Naive B cell (primary cell): ENCODE results near the gene DIMT1. TPM values are rescaled to one million over a fixed set of nuclear protein-coding genes. Genes with fewer than 3 reads are reported as not detected.

ENCODE experiments used
- ATAC-seq, 2 donors: fragments of 150-1000 bp; cut with Tn5 transposase; 2 replicates each; pipeline ENCODE4 v1.10.0; 2021; ENCODE audit warnings: low read depth in 2 of 2, mild to moderate bottlenecking in 2 of 2, moderate library complexity in 2 of 2
- DNase-seq: peaks from one replicate; pipeline ENCODE4 v3.0.0; 2022
- H3K27ac Mint-ChIP-seq, 6 donors: one replicate each; pipeline ENCODE4 v1.8.0; 2020 to 2022; ENCODE audit warnings: mild to moderate bottlenecking in 6 of 6, mixed read lengths in 6 of 6, moderate library complexity in 5 of 6, inconsistent platforms in 2 of 6
- H3K27me3 Mint-ChIP-seq, 3 donors: one replicate each; pipeline ENCODE4 v1.8.0; 2021 to 2022; ENCODE audit warnings: mixed read lengths in 3 of 3, mild to moderate bottlenecking in 1 of 3
- H3K36me3 Mint-ChIP-seq, 2 donors: one replicate each; pipeline ENCODE4 v1.8.0; 2020 to 2022; ENCODE audit warnings: mixed read lengths in 2 of 2, inconsistent platforms in 1 of 2, mild to moderate bottlenecking in 1 of 2
- H3K4me1 Mint-ChIP-seq, 3 donors: one replicate each; pipeline ENCODE4 v1.8.0; 2020 to 2022; ENCODE audit warnings: mixed read lengths in 3 of 3, inconsistent platforms in 1 of 3, mild to moderate bottlenecking in 1 of 3, moderate library complexity in 1 of 3
- H3K4me3 Mint-ChIP-seq, 8 donors: one replicate each; pipeline ENCODE4 v1.8.0; 2020 to 2022; ENCODE audit warnings: mild to moderate bottlenecking in 8 of 8, mixed read lengths in 8 of 8, moderate library complexity in 8 of 8, inconsistent platforms in 2 of 8
- H3K9me3 Mint-ChIP-seq, 7 donors: one replicate each; pipeline ENCODE4 v1.8.0; 2020 to 2022; ENCODE audit warnings: mixed read lengths in 7 of 7, mild to moderate bottlenecking in 5 of 7, inconsistent platforms in 2 of 7, moderate library complexity in 1 of 7
- polyA plus RNA-seq, 6 donors: library from polyadenylated mRNA; unstranded; fragments of 300-500 nt; fragmentation: Illumina TruSeq; gene quantifications; one replicate each; pipeline ENCODE4 v1.2.3, GENCODE V29; 2021; ENCODE audit warnings: low read depth in 6 of 6

DIMT1 gene
- polyA plus RNA-seq: 10 to 100 TPM; 36.4 to 52.6 (median 44.7) TPM

DNA sequence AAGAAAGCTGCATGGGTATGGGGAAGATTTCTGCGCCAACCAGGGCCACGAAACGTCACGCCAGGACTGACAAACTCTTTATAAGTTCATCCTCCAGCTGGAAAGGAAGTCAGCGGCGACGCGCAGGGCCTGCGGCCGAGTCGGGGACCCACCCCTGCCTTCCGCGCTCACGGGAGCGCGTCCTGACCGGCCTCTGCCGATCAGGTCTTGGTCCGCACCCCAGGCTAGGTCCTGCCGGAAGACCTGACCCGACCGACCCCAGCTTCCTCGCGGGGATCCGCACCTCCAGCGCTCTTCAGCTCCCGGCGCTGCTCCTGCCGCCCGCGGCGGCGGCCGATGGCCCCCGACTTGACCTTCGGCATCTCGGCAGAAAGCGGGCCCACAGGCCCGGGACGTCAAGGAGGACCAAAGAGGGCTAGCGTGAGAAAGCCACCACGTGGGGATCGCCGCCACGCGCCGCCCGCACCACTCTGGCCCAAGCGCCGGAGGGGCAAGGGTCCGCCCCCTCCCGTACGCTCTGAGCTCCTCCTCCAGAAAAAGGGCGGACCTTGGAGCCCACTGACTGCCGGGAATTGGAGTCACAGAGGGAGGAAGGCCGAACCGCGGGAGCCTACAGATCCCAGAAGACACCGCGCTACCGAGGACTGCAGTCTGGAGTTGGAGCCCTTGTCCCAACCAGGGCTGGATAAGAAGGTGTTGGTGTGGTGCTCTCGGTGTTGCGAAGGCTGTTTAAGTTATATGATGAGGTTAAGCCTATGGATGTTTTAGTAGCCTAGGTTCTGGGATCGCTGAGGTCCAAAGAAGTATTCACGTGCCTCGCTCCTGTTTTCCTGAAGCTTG, at the start of gene DIMT1:
DIMT1 (minus strand) TSS at position 495 of the 840 bp plus-strand sequence; CDS start at position 362, 133 bp downstream.
- H3K27ac Mint-ChIP-seq: peak within 1 kb of the TSS; percentile 86 to 98 (median 96)
- H3K4me1 Mint-ChIP-seq: peaks cover 22 to 26% (median 23%) of the 10 kb centered on the region in 3 donors
- DNase-seq (peak; percentile 92), ATAC-seq (peak; percentile 94 to 96)
- H3K9me3 Mint-ChIP-seq: peaks cover 0 to 2% (median 0%) of the 10 kb centered on the region in 7 donors
- H3K27me3 Mint-ChIP-seq: no peaks in the 10 kb centered on the region
- no peaks in the 10 kb centered on the region for H3K36me3 Mint-ChIP-seq
- peak within 1 kb of the TSS; percentile 96 to 99 (median 98) for H3K4me3 Mint-ChIP-seq

DNA sequence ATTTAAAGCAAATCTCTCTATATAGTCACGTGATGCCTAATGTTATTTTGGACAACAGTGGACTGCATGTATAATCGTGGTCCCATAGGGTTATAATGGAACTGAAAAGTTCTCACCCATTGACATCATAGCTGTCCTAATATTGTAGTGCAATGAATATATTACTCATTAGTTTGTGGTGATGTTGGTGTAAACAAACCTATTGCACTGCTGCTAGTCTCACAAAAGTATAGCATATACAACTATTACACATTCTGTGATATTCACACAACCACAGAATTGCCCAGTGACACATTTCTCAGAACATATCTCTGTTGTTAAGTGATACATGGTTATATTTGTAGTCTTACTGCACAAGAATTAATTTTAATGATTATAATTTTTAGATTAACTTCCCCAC, 46.6 kb upstream of the DIMT1 start:
- peaks cover 8 to 15% of the 10 kb centered on the region in 2 donors for H3K36me3 Mint-ChIP-seq
- no peak overlapping the region for H3K27ac Mint-ChIP-seq
- ATAC-seq: no peak
- peaks cover 0 to 4% (median 0%) of the 10 kb centered on the region in 3 donors for H3K4me1 Mint-ChIP-seq
- no peaks in the 10 kb centered on the region for H3K9me3 Mint-ChIP-seq
- no peak for DNase-seq
- H3K4me3 Mint-ChIP-seq: no peak overlapping the region
- H3K27me3 Mint-ChIP-seq: no peaks in the 10 kb centered on the region

DNA sequence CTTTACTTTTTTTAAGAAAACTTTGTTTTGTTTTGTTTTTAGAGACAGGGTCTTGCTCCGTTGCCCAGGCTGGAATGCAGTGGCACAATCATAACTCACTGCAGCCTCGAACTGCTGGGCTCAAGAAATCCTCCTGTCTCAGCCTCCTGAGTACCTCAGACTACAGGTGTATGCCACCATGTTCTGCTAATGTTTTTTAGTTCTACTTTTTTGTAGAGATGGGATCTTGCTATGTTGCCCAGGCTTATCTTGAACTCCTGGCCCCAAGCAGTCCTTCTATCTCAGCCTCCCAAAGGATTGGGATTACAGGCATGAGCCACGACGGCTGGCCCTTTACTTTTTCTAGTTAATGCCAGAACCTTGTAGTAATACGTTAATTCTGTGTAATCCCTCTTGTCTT, 44.8 kb upstream of the DIMT1 start:
- H3K27ac Mint-ChIP-seq: no peak overlapping the region
- DNase-seq (no peak), ATAC-seq (no peak)
- peaks cover 8 to 10% of the 10 kb centered on the region in 2 donors for H3K36me3 Mint-ChIP-seq
- H3K27me3 Mint-ChIP-seq: no peaks in the 10 kb centered on the region
- no peak overlapping the region for H3K4me3 Mint-ChIP-seq
- no peaks in the 10 kb centered on the region for H3K4me1 Mint-ChIP-seq
- no peaks in the 10 kb centered on the region for H3K9me3 Mint-ChIP-seq

- DNase-seq: no peak
- Mint-ChIP-seq H3K4me3 (no peak overlapping the region), H3K4me1 (peaks cover 10 to 28% (median 19%) of the 10 kb centered on the region in 3 donors), H3K9me3 (no peaks in the 10 kb centered on the region), H3K27ac (no peak overlapping the region), H3K36me3 (no peaks in the 10 kb centered on the region), H3K27me3 (no peaks in the 10 kb centered on the region)
- no peak for ATAC-seq
Measured at GRCh38 chr5:62432621-62433064, 28.9 kb upstream of the DIMT1 start.

- H3K27ac Mint-ChIP-seq: no peak overlapping the region
- no peak for DNase-seq
- ATAC-seq: no peak
- H3K36me3 Mint-ChIP-seq: no peaks in the 10 kb centered on the region
- H3K27me3 Mint-ChIP-seq: no peaks in the 10 kb centered on the region
- no peak overlapping the region for H3K4me3 Mint-ChIP-seq
- H3K9me3 Mint-ChIP-seq: no peaks in the 10 kb centered on the region
- peaks cover 10 to 28% (median 19%) of the 10 kb centered on the region in 3 donors for H3K4me1 Mint-ChIP-seq
Measured at GRCh38 chr5:62431735-62432620, 28.3 kb upstream of the DIMT1 start.

DNA sequence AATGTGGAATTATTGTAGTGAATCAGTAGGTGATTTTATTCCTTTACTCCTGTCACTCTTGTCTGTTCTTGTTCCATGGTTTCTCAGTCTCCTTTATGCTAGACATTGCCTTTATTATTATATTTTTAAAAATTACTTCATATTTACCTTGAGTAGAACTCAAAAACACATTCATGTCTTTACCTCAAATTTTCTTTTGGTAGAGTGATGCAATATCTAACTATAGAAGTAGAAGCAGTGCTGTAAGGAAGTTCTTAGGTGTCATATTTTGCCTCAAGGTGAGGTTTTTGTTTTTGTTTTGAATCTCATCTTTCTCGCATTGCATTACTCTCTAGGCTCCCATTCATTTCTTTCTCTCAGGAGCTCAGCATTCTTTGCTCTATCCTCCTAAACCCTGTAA, 21.1 kb upstream of the DIMT1 start:
- peaks cover 15 to 25% (median 17%) of the 10 kb centered on the region in 3 donors for H3K4me1 Mint-ChIP-seq
- no peaks in the 10 kb centered on the region for H3K36me3 Mint-ChIP-seq
- no peak for ATAC-seq
- no peak overlapping the region for H3K27ac Mint-ChIP-seq
- no peaks in the 10 kb centered on the region for H3K9me3 Mint-ChIP-seq
- H3K4me3 Mint-ChIP-seq: no peak overlapping the region
- DNase-seq: no peak
- H3K27me3 Mint-ChIP-seq: no peaks in the 10 kb centered on the region

GRCh38 chr5:62421414-62421813, 17.7 kb upstream of the DIMT1 start:
- H3K4me1 Mint-ChIP-seq: peaks cover 15 to 30% (median 24%) of the 10 kb centered on the region in 3 donors
- H3K27me3 Mint-ChIP-seq: no peaks in the 10 kb centered on the region
- no peak for ATAC-seq

DNA sequence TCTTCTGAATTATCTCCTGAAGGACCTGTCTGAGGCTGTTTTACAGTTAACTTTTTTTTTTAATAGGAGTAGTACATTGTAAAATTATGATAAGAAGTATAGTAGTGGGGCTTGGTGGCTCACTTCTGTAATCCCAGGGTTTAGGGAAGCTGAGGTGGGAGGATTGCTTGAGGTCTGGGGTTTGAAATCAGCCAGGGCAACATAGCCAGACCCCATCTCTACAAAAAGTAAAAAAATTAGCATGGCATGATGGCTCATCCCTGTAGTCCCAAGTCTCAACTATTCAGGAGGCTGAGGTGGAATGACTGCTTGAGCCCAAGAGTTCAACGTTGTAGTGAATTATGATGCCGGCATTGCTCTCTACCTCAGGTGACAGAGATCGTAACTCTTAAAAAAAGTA, 15.9 kb upstream of the DIMT1 start:
- H3K27ac Mint-ChIP-seq: no peak overlapping the region
- peaks cover 13 to 30% (median 25%) of the 10 kb centered on the region in 3 donors for H3K4me1 Mint-ChIP-seq
- H3K4me3 Mint-ChIP-seq: no peak overlapping the region
- ATAC-seq (no peak), DNase-seq (no peak)
- H3K36me3 Mint-ChIP-seq: no peaks in the 10 kb centered on the region
- H3K27me3 Mint-ChIP-seq: no peaks in the 10 kb centered on the region
- no peaks in the 10 kb centered on the region for H3K9me3 Mint-ChIP-seq

More at GRCh38 chr5:62421414-62421813, 17.7 kb upstream of the DIMT1 start:
- Mint-ChIP-seq H3K9me3 (no peaks in the 10 kb centered on the region), H3K4me3 (no peak overlapping the region), H3K27ac (no peak overlapping the region), H3K36me3 (no peaks in the 10 kb centered on the region)
- DNase-seq: no peak

- peak overlapping the region in 1 of 6 donors; percentile 32 for H3K27ac Mint-ChIP-seq
- no peak for ATAC-seq
- no peak overlapping the region for H3K4me3 Mint-ChIP-seq
- no peaks in the 10 kb centered on the region for H3K36me3 Mint-ChIP-seq
- no peak for DNase-seq
- H3K4me1 Mint-ChIP-seq: peaks cover 17 to 28% (median 24%) of the 10 kb centered on the region in 3 donors
- H3K27me3 Mint-ChIP-seq: no peaks in the 10 kb centered on the region
- H3K9me3 Mint-ChIP-seq: no peaks in the 10 kb centered on the region
Measured at GRCh38 chr5:62418462-62419076, 14.9 kb upstream of the DIMT1 start.

DNA sequence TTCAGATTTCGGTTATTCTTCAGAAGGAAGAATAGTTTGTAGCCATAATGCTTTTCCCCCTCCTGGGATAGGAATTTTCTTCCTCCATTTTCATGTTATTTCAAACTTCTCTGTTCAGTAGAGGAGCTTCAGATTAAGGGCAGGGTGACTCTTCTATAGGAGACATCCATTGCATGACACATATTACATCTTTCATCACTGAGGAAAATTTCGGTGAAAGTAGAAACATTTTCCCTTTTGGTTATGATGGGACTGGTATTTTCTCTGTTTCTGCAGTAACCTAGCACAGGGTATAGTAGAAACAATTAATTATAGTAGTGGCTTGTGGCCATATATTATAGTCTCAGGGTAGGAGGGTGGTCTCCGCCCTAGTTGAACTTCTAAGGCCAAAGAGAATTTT, 10.0 kb upstream of the DIMT1 start:
- H3K9me3 Mint-ChIP-seq: no peaks in the 10 kb centered on the region
- H3K27ac Mint-ChIP-seq: peak overlapping the region in 4 of 6 donors; percentile 70 to 98 (median 92)
- no peaks in the 10 kb centered on the region for H3K36me3 Mint-ChIP-seq
- DNase-seq: no peak
- peak overlapping the region; percentile 83 to 95 (median 92) for H3K4me3 Mint-ChIP-seq
- H3K27me3 Mint-ChIP-seq: no peaks in the 10 kb centered on the region
- no peak for ATAC-seq
- peaks cover 6 to 20% (median 19%) of the 10 kb centered on the region in 3 donors for H3K4me1 Mint-ChIP-seq

- Mint-ChIP-seq H3K27me3 (no peaks in the 10 kb centered on the region), H3K4me3 (peak within 1 kb of the TSS; percentile 83 to 95 (median 92)), H3K4me1 (peaks cover 6 to 20% (median 19%) of the 10 kb centered on the region in 3 donors), H3K36me3 (no peaks in the 10 kb centered on the region), H3K27ac (peak within 1 kb of the TSS; percentile 92 to 98 (median 93)), H3K9me3 (no peaks in the 10 kb centered on the region)
- DNase-seq (peak; percentile 97), ATAC-seq (peak; percentile 86 to 89)
Measured at GRCh38 chr5:62412549-62413329, 9.0 kb upstream of the DIMT1 start, which contains the start of gene IPO11. IPO11 (plus strand) TSS chr5:62412763; CDS start chr5:62437280, 24,517 bp downstream.

- H3K36me3 Mint-ChIP-seq: peaks cover 0 to 19% of the 10 kb centered on the region in 2 donors
- no peaks in the 10 kb centered on the region for H3K4me1 Mint-ChIP-seq
- no peak overlapping the region for H3K4me3 Mint-ChIP-seq
- ATAC-seq (no peak), DNase-seq (no peak)
- no peaks in the 10 kb centered on the region for H3K27me3 Mint-ChIP-seq
- H3K9me3 Mint-ChIP-seq: no peaks in the 10 kb centered on the region
- peak overlapping the region in 2 of 6 donors; percentile 56 to 69 for H3K27ac Mint-ChIP-seq
Measured at GRCh38 chr5:62395210-62395950, 8.3 kb downstream of the DIMT1 start.
